ENCODE measurements around the gene REPS1.

REPS1 gene

GRCh38 chr6:138914701-138915100 is 73.4 kb downstream of the REPS1 start:
- no peak for FAIRE-seq

GRCh38 chr6:138912308-138912707 is 75.7 kb downstream of the REPS1 start:
- no peak for FAIRE-seq

- FAIRE-seq, result no peak
Observed at GRCh38 chr6:138909975-138910374, 78.1 kb downstream of the REPS1 start.

- no peak for FAIRE-seq
Observed at GRCh38 chr6:138909511-138909910, 78.5 kb downstream of the REPS1 start.

- no peak for FAIRE-seq
Observed at GRCh38 chr6:138907167-138907566, 80.9 kb downstream of the REPS1 start.

GRCh38 chr6:138897031-138897430 is 91.0 kb downstream of the REPS1 start:
- FAIRE-seq, result no peak

GRCh38 chr6:138896104-138896756 is 91.8 kb downstream of the REPS1 start:
- FAIRE-seq, result no peak

GRCh38 chr6:138891255-138891986 is 96.6 kb downstream of the REPS1 start:
- FAIRE-seq, result no peak

GRCh38 chr6:138885156-138885819 is 102.8 kb downstream of the REPS1 start:
- FAIRE-seq, result no peak

- FAIRE-seq, result no peak
Observed at GRCh38 chr6:138882369-138883017, 105.6 kb downstream of the REPS1 start.

- FAIRE-seq, result no peak
Observed at GRCh38 chr6:138873191-138873590, 114.9 kb downstream of the REPS1 start.

- no peak for FAIRE-seq
Observed at GRCh38 chr6:138869398-138869797, 118.7 kb downstream of the REPS1 start.

GRCh38 chr6:138868181-138868580 is 119.9 kb downstream of the REPS1 start:
- FAIRE-seq, result no peak

GRCh38 chr6:138865480-138866109 is 122.5 kb downstream of the REPS1 start:
- no peak for FAIRE-seq

- FAIRE-seq, result no peak
Observed at GRCh38 chr6:138864343-138864890, 123.6 kb downstream of the REPS1 start.

- FAIRE-seq, result no peak
Observed at GRCh38 chr6:138863321-138863720, 124.7 kb downstream of the REPS1 start.

- no peak for FAIRE-seq
Observed at GRCh38 chr6:138862456-138862855, 125.6 kb downstream of the REPS1 start.

GRCh38 chr6:138857775-138858174 is 130.3 kb downstream of the REPS1 start:
- no peak for FAIRE-seq

- no peak for FAIRE-seq
Observed at GRCh38 chr6:138856654-138857053, 131.4 kb downstream of the REPS1 start.
